Lower leg skin (tissue), 3 donors: ENCODE measurements around the gene CTNS.

Experiments
- CTCF ChIP-seq, 3 donors: fragments of 450-650 bp; IDR thresholded peaks; one replicate each; pipeline ENCODE4 v1.5.1; 2016; ENCODE audit warnings: antibody characterized with exemption in 3 of 3, mild to moderate bottlenecking in 3 of 3, moderate library complexity in 2 of 3
- POLR2A ChIP-seq, 2 donors: fragments of 450-650 bp; IDR thresholded peaks; one replicate each; pipeline ENCODE4 v1.6.1; 2016 to 2017; ENCODE audit warnings: antibody characterized with exemption in 2 of 2, mild to moderate bottlenecking in 1 of 2, moderate library complexity in 1 of 2

- TF ChIP-seq CTCF (IDR thresholded peaks at IDR 0.05) (no peak), POLR2A (IDR thresholded peaks at IDR 0.05) (no peak)
Observed at GRCh38 chr17:3656353-3656752, 19.8 kb downstream of the CTNS start.
